Renal cortical epithelial cell (primary cell): Measurements from ENCODE around the gene TLR10. TPM values are rescaled to one million over a fixed set of nuclear protein-coding genes. Genes with fewer than 3 reads are reported as not detected.
"Not testable (repeated sequence)": the region's sequence is repeated elsewhere in the genome, so short reads cannot be mapped to it uniquely, and the experiment has no call there.

ENCODE experiments used
- DNase-seq: peaks from one replicate; pipeline ENCODE4 v3.0.0-alpha.2; 2011; ENCODE audit warnings: low read depth
- total RNA-seq: library from RNA; depleted of rRNA; stranded (reverse); fragments of >200 nt; gene quantifications from 2 replicates; pipeline ENCODE4 v1.2.3, GENCODE V29; 2014

The TLR10 gene
- total RNA-seq, 1 donor from 2014 or later, result not detected

- not testable (repeated sequence) for DNase-seq
These were observed 15.8 kb downstream of the TLR10 start for GRCh38 chr4:38766940-38767339.

- peak; percentile 20 for DNase-seq
These were observed 17.4 kb downstream of the TLR10 start for GRCh38 chr4:38765382-38765781.

- DNase-seq, result no peak
These were observed 18.5 kb downstream of the TLR10 start for GRCh38 chr4:38764277-38764676.

GRCh38 chr4:38762560-38762959 is 20.2 kb downstream of the TLR10 start:
- DNase-seq, result no peak

- DNase-seq, result no peak
These were observed 23.0 kb downstream of the TLR10 start for GRCh38 chr4:38759790-38760122.

- DNase-seq, result peak; percentile 24
These were observed 23.5 kb downstream of the TLR10 start for GRCh38 chr4:38759113-38759789.

GRCh38 chr4:38757945-38758600 is 24.7 kb downstream of the TLR10 start:
- peak; percentile 27 for DNase-seq

GRCh38 chr4:38752941-38753806 is 29.6 kb downstream of the TLR10 start:
- DNase-seq, result peak; percentile 98

GRCh38 chr4:38752372-38752940 is 30.3 kb downstream of the TLR10 start:
- DNase-seq, result peak; percentile 87

GRCh38 chr4:38751341-38752010 is 31.3 kb downstream of the TLR10 start:
- DNase-seq, result peak; percentile 20

- DNase-seq, result no peak
These were observed 33.5 kb downstream of the TLR10 start for GRCh38 chr4:38749336-38749735.

GRCh38 chr4:38747629-38748028 is 35.2 kb downstream of the TLR10 start:
- no peak for DNase-seq

GRCh38 chr4:38745881-38746280 is 36.9 kb downstream of the TLR10 start:
- no peak for DNase-seq

- DNase-seq, result no peak
These were observed 38.9 kb downstream of the TLR10 start for GRCh38 chr4:38743866-38744265.

GRCh38 chr4:38740303-38740702 is 42.5 kb downstream of the TLR10 start:
- no peak for DNase-seq

GRCh38 chr4:38738940-38739803 is 43.6 kb downstream of the TLR10 start:
- DNase-seq, result no peak

- no peak for DNase-seq
These were observed 46.9 kb downstream of the TLR10 start for GRCh38 chr4:38735870-38736269.

GRCh38 chr4:38734911-38735310 is 47.9 kb downstream of the TLR10 start:
- DNase-seq, result no peak

- no peak for DNase-seq
These were observed 48.3 kb downstream of the TLR10 start for GRCh38 chr4:38734446-38734845.

GRCh38 chr4:38733663-38734062 is 49.1 kb downstream of the TLR10 start:
- DNase-seq, result no peak
